SU-DHL-6 (cell line): ENCODE results near the gene WDR82.

ENCODE experiments used
- H2AFZ ChIP-seq: fragments of 200-600 bp; sonication (generic); 2 replicates; pipeline ENCODE4 v1.6.1; 2014; ENCODE audit warnings: low read depth, mild to moderate bottlenecking, moderate library complexity, mixed read lengths, antibody characterized with exemption, low read length; ENCODE audit not compliant: severe bottlenecking
- H3F3A ChIP-seq: fragments of 200-600 bp; shearing (Covaris generic); 2 replicates; pipeline ENCODE4 v1.6.0; 2016; ENCODE audit warnings: antibody characterized with exemption, mild to moderate bottlenecking; ENCODE audit not compliant: insufficient read depth
- H3K27ac ChIP-seq: fragments of 200-600 bp; sonication (generic); 2 replicates; pipeline ENCODE4 v1.5.1; 2016; ENCODE audit warnings: low read depth, mild to moderate bottlenecking, low read length, moderate library complexity, mixed read lengths
- H3K27me3 ChIP-seq: fragments of 200-600 bp; sonication (generic), shearing (Covaris generic); 2 replicates; pipeline ENCODE4 v1.6.0; 2014; ENCODE audit warnings: mild to moderate bottlenecking, low read length
- H3K36me3 ChIP-seq: fragments of 200-600 bp; sonication (generic); 2 replicates; pipeline ENCODE4 v1.6.1; 2014; ENCODE audit warnings: mild to moderate bottlenecking, low read length, mixed read lengths
- H3K4me2 ChIP-seq: fragments of 300-600, 200-600 bp; shearing (Covaris generic), sonication (generic); 2 replicates; pipeline ENCODE4 v1.6.0; 2014; ENCODE audit warnings: low read length, low read depth, mild to moderate bottlenecking; ENCODE audit not compliant: poor library complexity, severe bottlenecking
- H3K4me3 ChIP-seq: fragments of 200-600 bp; sonication (generic); 2 replicates; pipeline ENCODE4 v1.5.1; 2014; ENCODE audit warnings: antibody characterized with exemption, low read length, mild to moderate bottlenecking, mixed read lengths; ENCODE audit not compliant: insufficient read depth, poor library complexity, severe bottlenecking
- H3K79me2 ChIP-seq: fragments of 200-600 bp; sonication (generic); 2 replicates; pipeline ENCODE4 v1.6.1; 2014; ENCODE audit warnings: mild to moderate bottlenecking, low read length, moderate library complexity; ENCODE audit not compliant: insufficient read depth
- H3K9ac ChIP-seq: fragments of 200-600 bp; sonication (generic); 2 replicates; pipeline ENCODE4 v1.7.0; 2014; ENCODE audit warnings: mild to moderate bottlenecking, low read length
- H3K9me2 ChIP-seq: fragments of 200-600 bp; sonication (generic); replicated peaks from 2 replicates; pipeline ENCODE4 v1.6.1; 2014; ENCODE audit warnings: low read length; ENCODE audit not compliant: insufficient read depth
- H3K9me3 ChIP-seq: fragments of 200-600 bp; sonication (generic); 2 replicates; pipeline ENCODE4 v1.6.1; 2014; ENCODE audit warnings: low read length, mixed read lengths; ENCODE audit not compliant: insufficient read depth
- H4K20me1 ChIP-seq: fragments of 200-600 bp; sonication (generic); 2 replicates; pipeline ENCODE4 v1.6.1; 2014; ENCODE audit warnings: low read depth, mild to moderate bottlenecking, antibody characterized with exemption, low read length, moderate library complexity, mixed read lengths
- CTCF ChIP-seq: fragments of 200-600 bp; sonication (generic); IDR thresholded peaks from one replicate; pipeline ENCODE4 v1.5.1; 2017; ENCODE audit warnings: antibody characterized with exemption, mild to moderate bottlenecking, low read length, moderate library complexity; ENCODE audit not compliant: insufficient read depth, poor library complexity, severe bottlenecking
- EZH2phosphoT487 ChIP-seq: fragments of 200-600 bp; sonication (generic), shearing (Covaris generic); conservative IDR thresholded peaks from 2 replicates; pipeline ENCODE4 v1.6.1; 2018; ENCODE audit warnings: mild to moderate bottlenecking, antibody characterized with exemption, low read length, moderate library complexity, mixed read lengths

WDR82 gene

DNA sequence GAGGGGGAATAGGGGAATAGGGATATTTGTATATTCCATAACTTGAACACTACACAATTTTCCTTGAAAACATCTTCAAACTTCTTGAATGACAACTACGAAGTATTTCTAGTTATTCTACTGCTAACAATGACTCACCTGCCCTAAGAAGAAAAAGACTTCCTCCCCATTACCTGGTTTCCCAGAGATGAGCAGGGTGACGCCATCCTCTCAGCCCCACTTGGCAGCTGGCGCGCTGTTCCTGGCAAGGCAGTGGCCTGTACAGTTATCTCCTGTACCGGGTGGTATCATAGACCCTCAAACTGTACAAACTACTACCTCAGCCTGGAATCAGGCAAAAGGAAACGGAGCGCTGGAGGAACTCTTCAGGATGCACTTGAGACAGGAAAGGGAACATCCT, 10.4 kb downstream of the WDR82 start:
- H3K9me2 ChIP-seq: no peaks in the 10 kb centered on the region
- H3K79me2 ChIP-seq: peaks cover 78% of the 10 kb centered on the region
- H4K20me1 ChIP-seq: peaks cover 18% of the 10 kb centered on the region; the same call in 1 of the 2 replicates
- H2AFZ ChIP-seq: no peak overlapping the region
- no peak overlapping the region for H3K4me2 ChIP-seq
- H3K9me3 ChIP-seq: no peaks in the 10 kb centered on the region
- H3K27me3 ChIP-seq: no peaks in the 10 kb centered on the region
- peaks cover 5% of the 10 kb centered on the region for H3F3A ChIP-seq
- TF ChIP-seq EZH2phosphoT487 (no peak), CTCF (no peak)
- H3K36me3 ChIP-seq: peaks cover 61% of the 10 kb centered on the region
- no peak overlapping the region for H3K9ac ChIP-seq
- H3K27ac ChIP-seq: no peak overlapping the region
- no peak overlapping the region for H3K4me3 ChIP-seq

DNA sequence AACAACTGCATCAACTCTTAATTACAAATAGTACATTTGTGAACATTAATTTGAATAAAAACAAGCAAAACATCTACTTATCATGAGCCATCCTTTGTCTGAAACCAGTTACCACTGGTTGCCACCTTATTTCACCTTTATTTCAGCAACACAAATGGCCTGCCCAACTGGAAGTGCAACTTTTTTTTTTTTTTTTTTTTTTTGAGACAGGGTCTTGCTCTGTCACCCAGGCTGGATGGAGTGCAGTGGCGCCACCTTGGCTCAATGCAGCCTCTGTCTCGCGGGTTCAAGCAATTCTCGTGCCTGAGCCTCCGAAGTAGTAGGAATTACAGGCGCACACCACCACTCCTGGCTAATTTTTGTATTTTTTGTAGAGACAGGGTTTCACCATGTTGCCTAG, 13.1 kb downstream of the WDR82 start:
- no peak for TF ChIP-seq CTCF
- TF ChIP-seq EZH2phosphoT487: no peak
- Histone ChIP-seq H4K20me1 (peaks cover 7% of the 10 kb centered on the region; the same call in 1 of the 2 replicates), H3K9me2 (no peaks in the 10 kb centered on the region), H3F3A (peaks cover 7% of the 10 kb centered on the region), H3K27ac (no peak overlapping the region), H2AFZ (no peak overlapping the region), H3K4me3 (no peak overlapping the region), H3K36me3 (peaks cover 67% of the 10 kb centered on the region), H3K79me2 (peaks cover 61% of the 10 kb centered on the region), H3K27me3 (no peaks in the 10 kb centered on the region), H3K9me3 (no peaks in the 10 kb centered on the region), H3K4me2 (no peak overlapping the region), H3K9ac (no peak overlapping the region)

GRCh38 chr3:52262447-52262846, 16.0 kb downstream of the WDR82 start:
- no peak overlapping the region for H3K4me3 ChIP-seq
- no peak overlapping the region for H3K27ac ChIP-seq
- peaks cover 7% of the 10 kb centered on the region for H3F3A ChIP-seq
- H3K4me2 ChIP-seq: no peak overlapping the region
- no peaks in the 10 kb centered on the region for H3K27me3 ChIP-seq
- H2AFZ ChIP-seq: no peak overlapping the region
- H4K20me1 ChIP-seq: peaks cover 6% of the 10 kb centered on the region; the same call in 1 of the 2 replicates
- H3K36me3 ChIP-seq: peaks cover 71% of the 10 kb centered on the region
- no peaks in the 10 kb centered on the region for H3K9me2 ChIP-seq
- TF ChIP-seq EZH2phosphoT487 (no peak), CTCF (no peak)
- H3K9me3 ChIP-seq: no peaks in the 10 kb centered on the region
- no peak overlapping the region for H3K9ac ChIP-seq
- H3K79me2 ChIP-seq: peaks cover 35% of the 10 kb centered on the region
